Activated effector memory CD4-positive, alpha-beta T cell treated with anti-CD3 and anti-CD28 coated beads, Interleukin-2, amount 50 U/mL, for 16 hours (primary cell): ENCODE measurements around the gene SEC61A1.

Experiments
- DNase-seq: peaks from one replicate; pipeline ENCODE4 v3.0.0-alpha.2; 2020

The SEC61A1 gene

DNA sequence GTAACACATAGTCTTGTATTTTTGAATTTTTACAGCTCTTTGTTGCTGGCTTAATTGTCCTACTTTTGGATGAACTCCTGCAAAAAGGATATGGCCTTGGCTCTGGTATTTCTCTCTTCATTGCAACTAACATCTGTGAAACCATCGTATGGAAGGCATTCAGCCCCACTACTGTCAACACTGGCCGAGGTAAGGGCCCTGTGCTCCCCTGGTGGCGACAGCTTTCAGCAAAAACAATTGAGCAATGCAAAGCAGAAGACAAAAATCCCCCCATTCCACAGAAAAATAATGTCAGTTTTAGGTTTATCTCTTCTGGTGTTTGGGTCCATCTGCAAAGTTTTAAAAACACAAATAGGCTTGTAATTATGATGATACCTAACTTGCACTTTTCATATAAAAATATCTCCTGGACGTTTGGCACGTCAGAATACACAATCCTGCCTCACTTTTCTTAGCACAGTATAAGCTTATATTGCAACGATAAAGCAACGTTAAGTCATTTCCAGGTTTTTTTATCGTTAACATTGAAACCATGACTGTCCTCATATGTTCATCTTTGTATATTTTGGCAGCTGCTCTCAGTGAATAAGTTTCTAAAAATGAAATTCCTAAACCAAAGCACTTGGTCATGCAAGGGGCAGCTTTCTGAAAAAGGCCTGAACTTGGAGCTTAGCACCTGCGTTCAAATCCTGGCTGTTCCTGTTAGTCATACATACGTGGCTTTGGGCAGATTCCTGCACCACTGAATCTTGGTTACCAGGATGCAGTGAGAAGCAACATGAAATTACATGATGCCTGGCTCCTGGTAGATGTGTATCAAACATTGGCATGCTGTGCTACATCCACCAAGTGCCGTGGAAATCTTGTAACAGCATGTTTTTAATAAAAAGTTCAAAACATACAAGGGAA, 8.5 kb downstream of the SEC61A1 start:
- DNase-seq, result no peak

DNA sequence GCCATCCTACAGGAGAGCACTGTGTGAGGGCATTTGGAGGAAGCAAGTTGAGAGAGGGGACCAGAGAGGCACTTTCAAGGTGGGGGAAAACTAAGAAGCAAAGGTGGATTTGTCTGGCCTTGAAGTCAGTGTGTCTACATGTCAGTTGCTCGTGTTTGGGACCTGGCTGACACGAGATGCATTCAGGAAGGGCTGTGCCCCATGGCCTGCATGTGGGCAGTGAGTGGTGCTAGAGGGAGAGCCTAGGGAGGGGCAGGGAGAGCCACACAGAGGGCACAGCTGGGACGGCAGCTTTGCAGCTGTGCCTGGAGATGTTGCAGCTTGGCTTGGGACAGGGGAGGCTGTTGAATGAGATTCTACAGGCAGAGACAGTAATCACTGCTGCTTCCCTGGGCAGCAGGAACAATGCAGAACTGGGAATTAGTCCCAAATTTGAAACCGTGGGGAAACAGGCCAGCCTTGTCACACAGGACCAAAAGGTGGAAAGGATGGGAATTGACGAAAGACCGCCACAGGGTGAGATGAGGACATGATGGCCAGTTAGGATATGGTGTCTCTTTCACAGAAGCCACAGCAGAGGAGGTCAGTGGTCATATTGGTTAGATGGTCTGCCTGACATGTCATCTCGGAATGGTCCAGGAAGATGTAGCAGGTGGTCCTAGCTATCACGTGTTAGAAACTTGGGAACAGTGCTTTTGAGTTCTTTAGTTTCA, 10.0 kb downstream of the SEC61A1 start:
- no peak for DNase-seq

DNA sequence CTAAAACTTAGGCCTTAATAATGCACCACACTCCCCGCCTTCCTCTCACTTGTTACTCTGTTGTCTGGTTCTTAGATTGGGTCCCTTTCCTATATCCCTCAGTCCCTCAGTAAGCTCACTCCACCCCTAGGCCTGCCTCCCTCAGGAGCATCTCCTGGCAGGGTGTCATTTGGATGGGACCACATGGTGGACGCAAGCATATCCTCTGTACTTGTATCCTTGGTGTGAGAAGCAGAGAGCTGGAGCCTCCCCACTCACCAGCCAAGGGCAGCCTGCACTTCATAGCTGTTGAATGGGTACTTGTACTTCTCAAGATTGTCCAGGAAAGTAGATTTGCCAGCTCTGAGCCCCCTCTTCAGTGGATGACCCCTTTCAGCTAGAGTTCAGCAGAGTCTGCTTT, 11.6 kb downstream of the SEC61A1 start:
- no peak for DNase-seq

DNA sequence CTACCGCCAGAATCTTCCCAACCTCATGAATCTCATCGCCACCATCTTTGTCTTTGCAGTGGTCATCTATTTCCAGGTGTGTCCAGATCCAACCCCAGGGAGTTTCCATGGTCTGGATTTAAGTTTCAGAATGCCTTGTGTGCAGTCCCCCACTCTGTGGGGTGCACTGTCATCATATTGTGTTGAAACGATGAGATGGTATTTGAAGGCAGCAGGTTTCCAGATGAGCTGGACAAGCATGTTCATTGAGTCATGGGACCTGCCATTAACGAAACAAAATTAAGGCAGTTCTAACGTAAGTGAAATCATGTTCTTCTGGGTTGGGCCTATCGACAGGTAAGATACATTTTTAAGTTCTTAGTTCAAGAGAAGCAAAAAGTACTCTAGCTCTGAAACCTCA, 12.7 kb downstream of the SEC61A1 start:
- DNase-seq, result no peak

DNA sequence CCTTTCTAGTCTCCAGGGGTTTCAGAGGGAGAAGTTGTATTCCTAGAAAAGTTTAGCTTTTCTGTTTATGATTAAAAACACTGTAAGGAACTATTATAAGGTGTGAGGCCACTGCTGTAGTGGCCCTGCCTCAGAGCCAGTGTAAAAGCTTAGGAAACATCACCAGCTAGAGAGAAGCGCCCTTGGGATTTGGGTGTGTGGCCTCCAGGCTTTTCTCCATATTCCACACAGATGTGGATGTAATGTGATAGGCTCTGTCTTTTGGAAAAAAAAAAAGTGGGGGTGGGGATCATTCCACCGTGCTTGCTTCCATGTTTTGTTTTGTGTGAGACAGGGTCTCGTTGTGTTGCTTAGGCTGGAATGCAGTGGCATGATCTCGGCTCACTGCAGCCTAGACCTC, 13.9 kb downstream of the SEC61A1 start:
- no peak for DNase-seq

DNA sequence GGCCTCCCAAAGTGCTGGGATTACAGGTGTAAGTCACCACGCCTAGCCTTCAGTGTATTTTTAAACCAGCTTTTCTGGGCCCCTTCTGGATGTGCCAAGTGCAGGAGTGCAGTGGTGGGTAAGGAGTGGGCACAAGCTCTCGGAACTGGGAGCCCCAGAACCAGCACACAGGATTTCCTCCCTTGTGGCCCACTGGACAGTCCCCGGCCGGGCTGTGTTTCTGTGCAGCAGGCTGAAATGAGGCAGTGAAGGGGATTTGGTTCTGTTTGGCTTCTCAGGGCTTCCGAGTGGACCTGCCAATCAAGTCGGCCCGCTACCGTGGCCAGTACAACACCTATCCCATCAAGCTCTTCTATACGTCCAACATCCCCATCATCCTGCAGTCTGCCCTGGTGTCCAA, 14.4 kb downstream of the SEC61A1 start:
- DNase-seq, result no peak

DNA sequence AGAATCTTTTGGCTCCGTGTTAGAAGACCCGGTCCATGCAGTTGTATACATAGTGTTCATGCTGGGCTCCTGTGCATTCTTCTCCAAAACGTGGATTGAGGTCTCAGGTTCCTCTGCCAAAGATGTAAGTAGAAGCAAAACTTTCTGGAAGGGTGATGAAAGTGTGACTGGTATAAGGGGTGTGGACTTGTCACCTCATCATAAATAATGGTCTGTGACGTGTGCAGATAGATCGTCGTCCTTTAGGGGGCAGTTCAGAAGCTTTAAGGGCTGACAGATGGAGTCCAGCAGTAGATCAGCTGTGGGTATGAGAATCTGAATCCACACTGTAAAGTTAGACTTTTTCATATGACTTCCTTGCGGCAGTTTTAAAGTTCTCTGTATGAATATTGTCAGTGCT, 15.3 kb downstream of the SEC61A1 start:
- no peak for DNase-seq

DNA sequence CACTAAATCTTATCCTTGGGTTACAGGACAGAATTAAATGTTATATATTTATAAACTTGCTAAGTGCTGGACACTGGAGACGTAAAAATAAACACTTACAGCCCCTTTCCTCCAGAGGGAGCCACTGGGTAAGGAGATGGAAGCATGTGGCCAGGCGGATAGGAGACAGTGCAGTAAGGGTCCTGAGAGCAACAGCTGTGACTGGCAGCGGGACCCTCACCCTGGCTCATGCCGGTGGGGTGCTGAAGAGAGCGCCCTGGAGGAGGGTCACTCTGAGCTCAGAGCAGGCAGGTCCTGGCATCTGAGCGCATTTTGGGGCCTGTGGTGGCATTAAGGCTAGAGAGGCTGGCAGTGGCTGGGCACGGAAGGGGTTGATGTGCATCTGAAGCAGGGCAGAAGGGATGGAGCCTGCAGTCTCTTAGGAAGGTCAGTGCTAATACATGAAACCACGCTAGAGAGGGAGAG, 16.0 kb downstream of the SEC61A1 start:
- no peak for DNase-seq

DNA sequence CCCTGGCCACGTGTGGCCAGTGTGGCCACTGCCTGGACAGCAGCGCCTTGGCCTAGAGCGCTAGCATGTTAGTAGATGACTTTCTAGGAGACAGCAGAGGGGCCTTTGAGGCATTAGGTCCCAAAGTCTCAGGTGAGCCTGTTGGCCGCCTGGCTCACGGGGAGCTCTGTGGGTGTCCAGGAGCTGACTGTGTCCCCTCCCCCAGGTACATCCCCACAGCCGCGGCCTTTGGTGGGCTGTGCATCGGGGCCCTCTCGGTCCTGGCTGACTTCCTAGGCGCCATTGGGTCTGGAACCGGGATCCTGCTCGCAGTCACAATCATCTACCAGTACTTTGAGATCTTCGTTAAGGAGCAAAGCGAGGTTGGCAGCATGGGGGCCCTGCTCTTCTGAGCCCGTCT, 17.0 kb downstream of the SEC61A1 start:
- DNase-seq, result no peak

DNA sequence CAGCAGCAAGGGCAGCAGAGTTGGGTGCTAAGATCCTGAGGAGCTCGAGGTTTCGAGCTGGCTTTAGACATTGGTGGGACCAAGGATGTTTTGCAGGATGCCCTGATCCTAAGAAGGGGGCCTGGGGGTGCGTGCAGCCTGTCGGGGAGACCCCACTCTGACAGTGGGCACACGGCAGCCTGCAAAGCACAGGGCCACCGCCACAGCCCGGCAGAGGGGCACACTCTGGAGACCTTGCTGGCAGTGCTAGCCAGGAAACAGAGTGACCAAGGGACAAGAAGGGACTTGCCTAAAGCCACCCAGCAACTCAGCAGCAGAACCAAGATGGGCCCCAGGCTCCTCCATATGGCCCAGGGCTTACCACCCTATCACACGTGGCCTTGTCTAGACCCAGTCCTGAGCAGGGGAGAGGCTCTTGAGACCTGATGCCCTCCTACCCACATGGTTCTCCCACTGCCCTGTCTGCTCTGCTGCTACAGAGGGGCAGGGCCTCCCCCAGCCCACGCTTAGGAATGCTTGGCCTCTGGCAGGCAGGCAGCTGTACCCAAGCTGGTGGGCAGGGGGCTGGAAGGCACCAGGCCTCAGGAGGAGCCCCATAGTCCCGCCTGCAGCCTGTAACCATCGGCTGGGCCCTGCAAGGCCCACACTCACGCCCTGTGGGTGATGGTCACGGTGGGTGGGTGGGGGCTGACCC, 18.8 kb downstream of the SEC61A1 start:
- DNase-seq, result no peak

DNA sequence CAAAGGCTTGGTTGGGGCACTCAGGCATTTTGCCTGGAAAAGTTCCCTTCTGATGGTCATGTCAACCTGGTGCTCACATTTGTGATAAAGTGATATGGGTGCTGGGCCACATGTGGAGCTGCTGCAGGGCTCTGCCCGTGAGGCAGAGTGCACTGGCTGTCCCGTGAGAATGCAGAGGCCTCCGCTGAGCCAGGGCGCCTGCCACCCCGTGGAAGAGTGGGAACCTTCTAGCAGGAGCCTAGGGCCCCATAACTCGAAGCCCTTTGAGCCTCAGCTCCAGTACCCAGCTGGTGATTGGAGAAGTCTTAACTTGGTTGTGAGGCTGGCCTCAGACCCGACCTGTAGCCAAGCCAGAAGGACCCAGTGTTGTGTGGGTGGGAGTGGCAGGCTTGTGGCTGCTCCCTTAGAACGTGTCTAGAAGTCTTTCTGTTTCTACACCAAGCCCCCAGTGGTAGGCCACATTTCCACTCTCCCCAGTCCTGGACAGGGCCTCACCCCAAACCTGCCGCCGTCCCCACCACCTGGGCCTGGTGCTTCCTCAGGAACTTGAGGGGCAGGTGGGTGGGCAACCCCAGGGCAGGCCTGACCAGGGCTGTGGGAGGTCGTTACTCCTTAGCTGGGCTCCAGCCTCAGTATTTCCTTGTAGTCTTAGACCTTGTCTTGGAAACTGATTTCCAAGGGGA, 19.7 kb downstream of the SEC61A1 start:
- DNase-seq, result no peak

DNA sequence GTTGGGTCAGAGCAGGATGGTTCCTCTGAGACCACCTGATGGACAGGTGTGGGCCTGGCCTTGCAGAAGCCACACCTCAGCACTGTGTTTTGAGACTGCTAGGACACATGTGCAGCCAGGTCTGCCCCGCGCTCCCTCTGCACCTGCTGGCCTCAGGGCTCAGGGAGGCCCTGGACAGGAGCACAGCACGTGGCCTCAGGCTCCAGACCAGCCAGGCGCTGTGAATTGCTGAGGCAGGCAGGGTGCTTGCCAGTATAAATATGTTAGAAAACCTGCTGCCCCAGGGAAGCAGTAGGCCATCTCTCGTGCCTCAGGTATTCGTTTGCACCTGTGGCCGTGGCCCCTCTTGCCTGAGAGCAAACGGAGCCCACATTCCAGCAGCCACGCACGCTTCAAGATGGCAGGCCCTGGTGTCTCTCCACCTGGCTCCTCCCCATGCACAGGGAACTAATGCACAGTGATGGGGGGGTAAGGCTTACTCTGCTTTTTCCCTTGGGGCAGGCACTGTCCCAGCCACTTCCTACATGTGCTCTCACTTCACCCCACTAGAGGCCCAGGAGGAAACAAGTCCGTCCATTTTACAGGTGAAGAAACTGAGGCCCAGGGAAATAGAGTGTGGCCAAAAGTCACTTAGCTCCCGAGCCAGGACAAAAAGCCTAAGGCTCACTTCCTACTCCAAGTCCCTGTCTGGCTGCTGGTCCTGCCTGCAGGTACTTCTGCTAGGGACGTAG, 20.4 kb downstream of the SEC61A1 start:
- DNase-seq, result no peak

DNA sequence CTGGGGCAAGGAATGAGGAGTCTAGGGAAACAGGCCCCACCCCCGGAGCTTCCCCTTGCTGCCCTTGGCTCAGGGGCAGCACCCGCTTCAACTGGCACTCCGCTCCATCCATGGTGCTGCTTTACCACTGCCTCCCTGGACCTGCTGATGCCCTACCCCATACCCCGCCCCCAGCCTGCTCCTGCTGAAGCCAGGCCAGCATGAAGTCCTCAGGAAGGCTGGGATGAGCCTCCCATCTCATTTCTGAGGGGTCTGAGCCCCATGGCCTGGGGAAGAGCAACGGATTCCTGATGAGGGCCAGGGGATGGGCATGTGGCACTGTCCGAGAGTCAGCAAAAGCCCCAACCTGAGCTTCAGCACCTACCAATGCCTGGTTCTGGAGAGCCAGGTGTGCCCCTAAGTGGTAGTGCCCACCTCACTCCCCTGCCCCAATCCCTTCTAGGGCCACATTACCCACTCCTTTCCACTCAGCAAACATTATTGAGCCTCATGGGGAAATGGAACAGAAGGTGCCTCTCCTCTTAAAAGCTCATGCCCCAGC, 21.0 kb downstream of the SEC61A1 start:
- DNase-seq, result no peak

DNA sequence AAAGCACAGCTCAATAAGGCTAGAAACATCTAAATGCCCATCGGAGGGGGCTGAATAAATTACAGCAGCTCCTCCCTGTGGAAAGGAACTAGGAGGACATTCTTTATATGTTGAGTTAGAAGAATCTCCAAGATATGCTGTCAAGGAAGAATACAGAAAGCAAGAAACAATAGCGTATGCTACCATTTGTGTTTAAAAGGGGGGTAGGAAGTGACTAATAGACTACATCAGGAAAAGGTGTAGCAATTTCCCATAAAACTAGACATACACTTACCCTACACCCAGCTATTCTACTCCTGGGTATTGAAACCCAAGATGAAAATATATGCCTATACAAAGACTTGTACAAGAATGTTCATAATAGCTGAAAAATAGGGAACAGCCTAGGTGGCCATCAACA, 21.6 kb downstream of the SEC61A1 start:
- DNase-seq, result no peak

DNA sequence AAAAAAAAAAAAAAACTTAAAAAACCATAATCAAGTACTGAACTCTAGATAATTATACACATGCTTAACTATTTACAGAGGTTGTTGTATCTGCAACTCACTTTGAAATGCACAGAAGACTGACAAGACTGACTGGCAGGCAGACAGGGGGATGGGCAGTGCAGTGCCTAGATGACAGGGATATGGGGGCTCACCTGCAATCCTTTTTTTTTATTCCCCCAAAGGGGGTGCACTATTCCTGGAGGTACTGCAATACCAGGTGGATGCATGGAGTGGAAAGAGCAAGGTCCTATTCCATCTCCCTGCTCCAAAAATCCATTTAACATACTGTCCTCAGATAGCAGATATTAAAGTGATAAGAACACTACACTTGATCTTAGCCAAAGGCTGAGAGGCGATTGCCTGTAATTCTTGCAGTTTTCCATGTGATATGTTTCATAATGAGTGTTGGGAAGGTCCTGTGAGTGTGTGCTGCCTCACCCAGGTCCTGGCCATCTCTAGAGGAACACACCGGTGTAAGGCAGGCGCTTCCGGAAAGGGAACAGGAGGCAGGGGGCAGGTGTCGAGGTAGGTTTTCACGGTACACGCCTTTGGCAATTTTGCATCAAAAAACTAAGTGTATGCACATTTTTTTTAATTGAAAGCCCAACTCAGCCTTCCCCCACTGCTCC, 22.7 kb downstream of the SEC61A1 start:
- no peak for DNase-seq

DNA sequence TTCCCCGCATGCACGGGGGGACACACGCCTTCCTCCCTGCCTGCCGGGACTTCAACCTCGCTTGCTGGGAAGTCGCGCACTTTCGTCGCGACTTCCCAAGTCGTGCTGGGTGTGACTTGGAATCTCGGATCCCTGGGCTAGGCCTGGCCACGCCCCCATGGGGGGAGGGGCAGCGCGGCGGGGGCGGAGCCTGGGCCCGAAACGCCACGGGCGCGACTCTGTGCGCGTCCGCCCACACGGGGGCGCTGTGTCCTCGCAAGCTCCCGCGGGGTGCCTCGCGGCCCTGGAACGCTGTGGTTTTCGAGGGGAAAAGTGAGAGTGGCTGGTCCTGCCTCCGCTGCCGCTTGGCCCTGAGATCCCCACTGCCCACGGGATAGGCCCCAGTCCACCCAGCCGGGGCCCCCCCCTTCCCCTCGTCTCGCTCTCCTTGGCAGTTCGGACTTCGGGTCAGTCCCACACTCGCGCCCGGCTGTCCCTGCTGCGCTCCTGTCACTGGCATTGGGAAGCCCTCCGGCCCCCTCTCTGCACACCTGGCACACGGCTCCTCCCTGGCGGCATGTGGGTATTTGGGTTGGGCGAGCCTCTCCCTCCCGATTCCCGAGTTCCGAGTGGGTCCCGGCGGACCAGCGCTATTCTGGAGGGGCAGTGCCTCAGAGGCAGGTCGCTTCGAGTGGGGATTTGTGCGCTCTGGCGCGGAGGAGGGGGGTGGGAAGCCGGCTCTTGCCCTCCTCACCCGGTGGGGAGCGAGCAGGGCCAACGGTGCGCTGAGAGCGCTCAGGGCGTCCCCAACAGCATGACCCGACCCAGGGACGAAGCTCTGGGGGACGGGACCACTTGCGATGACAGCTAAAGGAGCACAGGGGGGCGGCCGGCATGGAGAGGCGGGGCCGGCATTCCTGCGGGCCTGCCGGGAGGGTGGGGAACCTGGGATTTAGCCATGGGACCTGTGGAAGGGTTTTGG, 23.6 kb downstream of the SEC61A1 start:
- peak; percentile 95 for DNase-seq

DNA sequence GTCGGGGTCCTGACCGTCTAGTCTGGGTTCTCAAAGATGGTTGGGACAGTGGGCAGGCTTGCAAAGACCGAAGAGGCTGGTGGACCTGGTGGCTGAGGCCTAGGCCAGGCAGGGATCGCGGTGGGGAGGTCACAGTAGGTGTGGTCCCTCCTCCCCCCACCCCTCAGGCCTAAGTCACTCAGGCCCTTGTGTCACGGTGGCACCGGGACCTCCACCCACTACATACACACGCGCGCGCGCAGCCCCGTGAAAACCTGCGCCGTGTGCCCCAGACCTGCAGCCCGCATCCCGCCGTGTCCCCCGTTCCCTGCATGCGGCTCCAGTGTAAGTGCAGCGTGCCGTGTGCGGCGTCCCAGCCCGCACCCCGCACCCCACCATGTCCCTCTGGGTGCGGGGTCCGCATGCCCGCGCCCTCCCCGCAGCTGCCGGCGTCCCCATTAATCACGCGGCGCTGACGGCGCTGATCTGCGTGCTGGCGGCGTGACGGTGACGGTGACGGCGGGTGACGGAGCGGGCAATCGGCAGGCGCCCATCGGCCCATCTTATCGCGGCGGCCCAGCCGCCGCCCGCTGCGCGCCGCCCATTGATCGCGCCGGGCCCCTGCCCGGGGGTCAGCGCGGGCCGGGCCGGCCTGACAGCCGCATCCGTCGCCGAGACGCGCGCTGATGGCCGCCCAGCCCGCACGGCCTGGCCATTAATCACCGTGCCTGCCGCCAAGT, 24.4 kb downstream of the SEC61A1 start:
- DNase-seq, result peak; percentile 75

DNA sequence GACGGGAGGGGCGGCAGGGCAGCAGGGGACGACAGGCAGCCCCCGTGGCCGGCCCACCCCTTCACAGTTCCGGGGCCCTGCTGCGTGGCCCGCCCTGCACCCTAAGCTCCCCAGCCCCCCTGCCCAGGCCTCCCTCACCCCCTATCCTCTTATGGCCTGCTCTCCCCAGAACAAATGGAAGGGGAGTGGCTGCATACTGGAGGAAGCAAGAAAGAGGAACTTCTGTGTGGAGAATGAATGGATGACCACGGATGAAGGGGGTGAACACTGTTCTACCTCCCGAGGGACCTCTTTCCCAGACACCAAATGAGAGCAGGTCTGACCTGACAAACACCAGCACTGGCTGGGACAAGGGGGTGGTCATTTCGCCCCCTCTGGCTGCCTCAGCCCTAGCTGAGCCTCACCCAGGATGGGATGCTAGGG, 25.0 kb downstream of the SEC61A1 start:
- DNase-seq, result no peak

DNA sequence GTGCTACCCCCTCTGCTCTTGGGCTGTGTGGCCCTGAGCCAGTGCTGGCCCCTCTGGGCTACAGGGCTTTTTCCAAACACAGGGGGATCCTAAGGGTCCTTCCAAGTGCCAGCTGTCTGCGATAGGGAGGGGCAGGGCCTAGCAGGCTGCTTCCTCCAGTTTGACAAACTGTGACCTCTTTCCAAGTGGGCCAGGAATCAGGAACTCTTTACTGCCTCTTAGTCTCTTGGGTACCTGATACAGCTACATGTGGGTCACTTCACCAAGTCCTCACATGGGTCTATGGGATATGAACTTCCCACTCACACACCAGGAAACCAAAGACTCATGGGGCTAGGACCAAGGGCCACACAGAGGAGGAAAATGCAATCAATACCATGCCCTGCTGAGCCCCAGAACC, 25.4 kb downstream of the SEC61A1 start:
- no peak for DNase-seq
